CD4-positive, alpha-beta T cell treated with Interleukin-4 for 4 hours (primary cell): ENCODE measurements around the gene PLBD2.

Source experiments
- DNase-seq: peaks from one replicate; pipeline ENCODE4 v3.0.0-alpha.2; 2020

PLBD2 gene

GRCh38 chr12:113422886-113423669, 64.7 kb downstream of the PLBD2 start:
- DNase-seq, result no peak

DNA sequence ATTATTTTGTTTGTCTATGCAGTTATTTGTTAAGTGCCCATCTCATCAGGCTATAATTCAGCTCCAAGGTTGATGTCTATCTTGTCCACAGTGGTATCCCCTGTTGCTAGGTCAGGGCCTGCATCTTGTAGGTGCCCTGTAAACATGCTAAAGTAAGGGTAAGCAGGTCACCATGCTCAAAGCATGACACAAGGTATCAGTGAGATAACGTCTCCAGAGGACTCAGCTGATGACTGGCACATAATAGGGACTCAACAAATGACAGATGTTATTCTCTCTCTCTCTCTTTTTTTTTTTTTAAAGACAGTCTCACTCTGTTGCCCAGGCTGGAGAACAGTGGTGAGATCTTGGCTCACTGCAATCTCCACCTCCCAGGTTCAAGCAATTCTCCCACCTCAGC, 66.1 kb downstream of the PLBD2 start:
- no peak for DNase-seq

DNA sequence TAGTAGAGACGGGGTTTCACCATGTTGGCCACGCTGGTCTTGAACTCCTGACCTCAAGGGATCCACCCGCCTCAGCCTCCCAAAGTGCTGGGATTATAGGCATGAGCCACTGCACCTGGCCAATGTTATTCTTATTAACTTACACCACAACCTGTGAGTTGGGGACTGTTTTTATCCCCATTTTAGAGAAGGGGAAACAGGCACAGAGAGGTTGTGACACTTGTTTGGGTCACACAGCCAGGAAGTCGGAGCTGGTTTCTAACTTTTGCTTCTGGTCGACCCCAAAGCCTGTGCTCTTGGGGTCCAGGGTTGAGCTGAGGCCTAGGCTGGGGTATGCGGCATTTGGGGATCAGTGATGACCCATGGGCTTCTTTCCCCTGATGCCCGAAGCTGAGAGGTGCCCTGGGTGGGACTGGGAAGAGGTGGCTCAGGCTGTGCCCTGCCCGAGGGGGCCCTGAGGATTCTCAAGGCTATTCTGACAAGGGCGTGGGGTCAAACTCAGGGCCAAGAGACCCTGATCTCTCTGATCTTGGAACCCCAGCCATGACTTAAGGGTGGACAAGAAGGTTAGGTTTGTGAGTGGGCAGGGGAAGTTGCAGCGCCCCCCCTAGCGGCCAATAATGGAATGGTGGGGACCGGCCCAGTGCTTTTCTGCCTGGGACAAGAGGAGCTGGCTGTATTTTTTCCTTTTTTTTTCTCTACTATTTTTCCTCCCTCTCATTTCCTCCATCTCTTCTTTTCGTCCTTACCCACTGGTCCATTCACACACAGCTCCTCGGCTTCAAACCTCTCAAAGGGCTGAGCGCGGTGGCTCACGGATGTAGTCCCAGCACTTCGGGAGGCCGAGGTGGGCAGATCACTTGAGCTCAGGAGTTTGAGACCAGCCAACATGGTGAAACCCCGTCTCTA, 66.8 kb downstream of the PLBD2 start:
- DNase-seq, result peak; percentile 27

- no peak for DNase-seq
These were observed 67.6 kb downstream of the PLBD2 start for GRCh38 chr12:113425960-113426453.

- DNase-seq, result no peak
These were observed 69.5 kb downstream of the PLBD2 start for GRCh38 chr12:113427882-113428281.

DNA sequence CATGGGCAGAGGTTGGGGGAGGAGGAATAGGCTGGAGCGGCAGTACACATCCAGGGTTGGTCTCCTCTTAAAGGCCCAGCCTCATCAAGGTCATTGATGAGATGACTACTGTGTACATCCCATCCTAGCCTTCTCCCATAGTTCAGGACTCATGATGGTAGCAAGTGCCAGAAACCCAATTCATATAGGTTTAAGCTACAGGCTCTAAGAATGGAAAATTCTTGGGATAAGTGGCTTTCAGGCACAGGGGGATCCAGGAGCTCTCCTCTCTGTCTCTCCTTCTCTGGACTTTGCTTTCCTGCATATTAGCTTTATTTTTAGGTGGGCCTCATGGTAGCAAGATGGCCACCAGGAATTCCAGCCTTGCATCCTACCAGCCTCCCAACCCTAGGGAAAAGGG, 70.1 kb downstream of the PLBD2 start:
- DNase-seq, result no peak

- no peak for DNase-seq
These were observed 74.6 kb downstream of the PLBD2 start for GRCh38 chr12:113432986-113433385.

GRCh38 chr12:113435367-113435766, 77.0 kb downstream of the PLBD2 start:
- DNase-seq, result no peak

GRCh38 chr12:113436586-113436985, 78.2 kb downstream of the PLBD2 start:
- no peak for DNase-seq

DNA sequence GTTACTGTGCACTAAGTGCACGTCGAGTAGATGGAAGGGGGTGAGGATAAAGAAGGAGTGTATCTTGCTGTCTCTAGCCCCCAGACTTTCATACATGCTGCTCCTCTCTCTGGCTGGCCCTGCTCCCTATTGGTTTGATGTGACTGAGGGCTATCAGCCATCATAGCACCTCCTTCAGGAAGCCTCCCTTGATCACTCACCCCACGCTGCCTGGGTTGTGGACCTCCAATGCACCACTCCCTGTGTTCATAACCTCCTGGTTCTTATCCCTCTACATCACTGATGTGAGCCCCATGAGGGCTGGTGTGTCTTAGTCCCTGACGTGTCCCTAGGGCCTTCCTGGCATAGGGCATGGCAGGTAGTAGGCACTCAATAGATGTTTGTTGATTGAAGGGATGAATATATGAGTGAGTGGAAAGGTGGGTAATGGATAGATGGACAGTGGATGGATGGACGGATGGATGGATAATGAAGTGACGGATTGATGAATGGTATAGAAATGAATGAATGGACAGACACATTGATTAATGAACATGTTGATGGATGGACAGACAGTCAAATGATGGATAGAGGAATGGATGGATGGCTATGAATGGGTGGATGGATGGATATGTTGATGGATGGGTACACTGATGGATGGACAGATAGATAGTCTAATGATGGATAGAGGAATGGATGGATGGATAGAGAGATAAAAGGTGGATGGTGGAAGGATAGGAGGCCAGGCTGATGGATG, 78.8 kb downstream of the PLBD2 start:
- no peak for DNase-seq

- DNase-seq, result no peak
These were observed 79.3 kb downstream of the PLBD2 start for GRCh38 chr12:113437729-113438100.

DNA sequence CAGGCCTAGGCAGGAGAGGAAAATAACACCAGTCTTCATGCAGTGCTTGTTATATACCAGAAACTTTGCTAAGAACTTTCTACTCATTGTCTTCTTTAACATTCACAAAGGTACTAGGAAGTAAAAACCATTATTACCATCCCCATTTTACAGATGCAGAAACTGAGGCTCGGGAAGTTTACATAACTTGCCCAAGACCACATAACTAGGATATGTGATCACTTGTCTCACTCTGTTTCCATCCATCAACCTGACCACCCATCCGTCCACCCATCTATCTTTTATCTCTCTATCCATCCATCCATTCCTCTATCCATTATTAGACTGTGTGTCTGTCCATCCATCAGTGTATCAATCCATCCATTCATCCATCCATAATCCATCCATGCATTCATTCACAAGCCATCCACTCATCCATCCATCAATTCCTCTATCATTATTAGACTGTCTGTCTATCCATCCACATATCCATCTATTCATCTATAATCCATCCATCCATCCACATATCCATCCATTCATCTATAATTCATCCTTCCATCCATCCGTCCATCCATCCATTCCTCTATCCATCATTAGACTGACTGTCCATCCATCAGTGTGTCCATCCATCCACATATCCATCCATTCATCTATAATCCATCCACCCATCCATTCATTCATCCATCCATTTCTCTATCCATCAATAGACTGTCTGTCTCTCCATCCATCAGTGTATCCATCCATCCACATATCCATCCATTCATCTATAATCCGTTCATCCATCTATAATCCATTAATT, 80.3 kb downstream of the PLBD2 start:
- DNase-seq, result no peak

DNA sequence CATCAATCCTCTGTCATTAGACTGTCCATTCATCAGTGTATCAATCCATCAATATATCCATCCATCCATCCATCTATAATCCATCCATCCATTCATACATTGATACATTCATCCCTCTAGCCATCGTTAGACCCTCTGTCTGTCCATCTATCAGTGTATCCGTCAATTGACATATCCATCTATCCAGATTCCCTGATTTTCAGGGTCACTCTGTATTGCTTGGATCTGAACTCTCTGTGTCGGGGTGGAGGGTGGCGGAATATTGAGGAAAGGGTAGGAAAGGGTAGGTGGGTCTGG, 80.9 kb downstream of the PLBD2 start:
- no peak for DNase-seq

- no peak for DNase-seq
These were observed 81.2 kb downstream of the PLBD2 start for GRCh38 chr12:113439606-113440030.

GRCh38 chr12:113440336-113440735, 81.9 kb downstream of the PLBD2 start:
- no peak for DNase-seq
